Panc1 (cell line): ENCODE data around the gene MSRB1. TPM values are rescaled to one million over a fixed set of nuclear protein-coding genes. Genes with fewer than 3 reads are reported as not detected.

Experiments used
- ATAC-seq: fragments of 200-7000 bp; cut with Tn5 transposase; 2 replicates; pipeline ENCODE4 v1.9.1; 2020; ENCODE audit warnings: mild to moderate bottlenecking, moderate library complexity
- BruUV-seq: library from RNA; stranded (reverse); fragments of 400-500 nt; replicated peaks from 2 replicates; lab custom pipeline; 2021; lab: Mats Ljungman, UMichigan
- CTCF ChIA-PET: fragments of 300-600 bp; sonication (Branson Sonifier 250); formaldehyde crosslinking; loops from one replicate; lab custom pipeline; 2022; ENCODE audit warnings: antibody characterized with exemption; lab: Charles Lee
- POLR2A ChIA-PET: fragments of 300-600 bp; sonication (Branson Sonifier 250); formaldehyde crosslinking; loops from one replicate; lab custom pipeline; 2022; ENCODE audit warnings: antibody characterized with exemption; lab: Charles Lee
- DNase-seq: peaks from one replicate; pipeline ENCODE4 v3.0.0-alpha.2; 2010; ENCODE audit warnings: low read depth, low spot score
- H3K27ac ChIP-seq: 2 replicates; pipeline ENCODE4 v1.5.1; 2011; ENCODE audit warnings: mild to moderate bottlenecking, low read length, inconsistent platforms
- H3K27me3 ChIP-seq: fragments of 200-500 bp; sonication (Bioruptor generic); 2 replicates; pipeline ENCODE4 v1.6.0; 2014; ENCODE audit warnings: low read length, inconsistent platforms; ENCODE audit not compliant: control insufficient read depth, insufficient read depth
- H3K36me3 ChIP-seq: fragments of 200-500 bp; sonication (Bioruptor generic); 2 replicates; pipeline ENCODE4 v1.5.1; 2014; ENCODE audit warnings: inconsistent platforms, mild to moderate bottlenecking, low read length, moderate library complexity; ENCODE audit not compliant: control insufficient read depth, insufficient read depth
- H3K4me1 ChIP-seq: 2 replicates; pipeline ENCODE4 v1.5.1; 2011; ENCODE audit warnings: inconsistent platforms, mild to moderate bottlenecking, low read length, moderate library complexity; ENCODE audit not compliant: control insufficient read depth, insufficient read depth
- H3K4me3 ChIP-seq, 2 experiments: 2 replicates each; pipeline ENCODE4 v1.5.1; 2011 to 2012; ENCODE audit warnings: low read depth in 2 of 2, low read length in 2 of 2, mild to moderate bottlenecking in 2 of 2, inconsistent platforms in 1 of 2, moderate library complexity in 1 of 2
- H3K9me3 ChIP-seq: fragments of 200-500 bp; sonication (Bioruptor generic); 2 replicates; pipeline ENCODE4 v1.5.1; 2014; ENCODE audit warnings: low read depth, mild to moderate bottlenecking, inconsistent platforms, low read length, moderate library complexity; ENCODE audit not compliant: control insufficient read depth, insufficient read depth
- POLR2AphosphoS5 ChIP-seq: IDR thresholded peaks from 2 replicates; pipeline ENCODE4 v1.6.1; 2012; ENCODE audit warnings: mild to moderate bottlenecking, low read depth, low read length, moderate library complexity
- SIN3A ChIP-seq: IDR thresholded peaks from 2 replicates; pipeline ENCODE4 v1.6.1; 2012; ENCODE audit warnings: low read depth, mild to moderate bottlenecking, low read length, moderate library complexity, borderline replicate concordance; ENCODE audit not compliant: insufficient read depth
- TCF7L2 ChIP-seq: IDR thresholded peaks from 2 replicates; pipeline ENCODE4 v1.6.1; 2011; ENCODE audit warnings: mild to moderate bottlenecking, low read depth, low read length, inconsistent platforms
- in situ Hi-C: cut with HindIII; loops from 2 replicates; pipeline ENCODE4 v1.10.0; 2016; ENCODE audit warnings: low sequenced_read_pairs, low pct_unique_long_range_greater_than_20kb
- intact Hi-C: fragments of 100-400 bp; cut with micrococcal nuclease; formaldehyde crosslinking; loops from one replicate; pipeline ENCODE4 v1.10.0; 2022; ENCODE audit not compliant: unreplicated experiment
- total RNA-seq: library from RNA; stranded (reverse); gene quantifications from one replicate; pipeline ENCODE4 v1.2.1, GENCODE V29; 2021; ENCODE audit not compliant: unreplicated experiment
- TF ChIP-seq, protein P1 (sequence below), 2 experiments: IDR thresholded peaks; 2 replicates each; pipeline ENCODE4 v1.6.1; 2011 to 2012; ENCODE audit warnings: low read depth in 2 of 2, control low read depth in 1 of 2, low read length in 1 of 2, mild to moderate bottlenecking in 1 of 2, moderate library complexity in 1 of 2; ENCODE audit not compliant: insufficient read depth in 1 of 2
- TF ChIP-seq, protein P2 (sequence below): fragments of 450-650 bp; IDR thresholded peaks from 2 replicates; pipeline ENCODE4 v1.5.1; 2017; ENCODE audit warnings: mild to moderate bottlenecking

MSRB1 gene
- total RNA-seq, 1 experiment from 2014 or later, result 25.3 TPM

DNA sequence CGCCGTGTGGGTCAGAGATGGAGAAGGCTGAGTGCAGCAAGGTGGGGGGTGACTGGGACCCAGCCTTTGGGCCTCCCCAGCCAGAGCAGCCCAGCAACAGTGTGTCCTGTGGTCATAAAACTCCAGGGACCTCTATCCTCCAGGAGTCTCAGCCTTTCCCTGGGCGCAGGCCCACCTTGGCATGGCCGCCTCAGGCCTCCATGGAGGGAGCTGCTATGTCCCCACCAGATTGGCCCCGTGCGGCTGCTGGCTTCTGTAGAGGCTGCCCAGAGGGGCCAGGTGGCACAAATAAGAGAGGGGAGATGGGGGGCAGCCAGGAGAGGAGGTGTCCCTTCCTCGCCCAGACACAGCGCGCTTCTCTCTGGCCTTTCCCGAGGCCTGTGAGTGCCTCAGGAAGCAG is 44.2 kb upstream of the MSRB1 start:
- ChIA-PET POLR2A (interaction anchor here (0.8 kb wide), 1 partner anchor 9 kb away, joined by 3 read pairs; no protein-coding TSS in a partner anchor), CTCF (interaction anchor here (0.6 kb wide), 1 partner anchor 69 kb away, joined by 4 read pairs; no protein-coding TSS in a partner anchor)
- peaks cover 37% of the 10 kb centered on the region for H3K4me1 ChIP-seq
- H3K4me3 ChIP-seq, result no peak overlapping the region
- intact Hi-C loops (no loop called here), in situ Hi-C loops (no loop called here)
- TF ChIP-seq POLR2AphosphoS5 (no peak), SIN3A (no peak), TCF7L2 (no peak)
- TF ChIP-seq, protein P1, sequence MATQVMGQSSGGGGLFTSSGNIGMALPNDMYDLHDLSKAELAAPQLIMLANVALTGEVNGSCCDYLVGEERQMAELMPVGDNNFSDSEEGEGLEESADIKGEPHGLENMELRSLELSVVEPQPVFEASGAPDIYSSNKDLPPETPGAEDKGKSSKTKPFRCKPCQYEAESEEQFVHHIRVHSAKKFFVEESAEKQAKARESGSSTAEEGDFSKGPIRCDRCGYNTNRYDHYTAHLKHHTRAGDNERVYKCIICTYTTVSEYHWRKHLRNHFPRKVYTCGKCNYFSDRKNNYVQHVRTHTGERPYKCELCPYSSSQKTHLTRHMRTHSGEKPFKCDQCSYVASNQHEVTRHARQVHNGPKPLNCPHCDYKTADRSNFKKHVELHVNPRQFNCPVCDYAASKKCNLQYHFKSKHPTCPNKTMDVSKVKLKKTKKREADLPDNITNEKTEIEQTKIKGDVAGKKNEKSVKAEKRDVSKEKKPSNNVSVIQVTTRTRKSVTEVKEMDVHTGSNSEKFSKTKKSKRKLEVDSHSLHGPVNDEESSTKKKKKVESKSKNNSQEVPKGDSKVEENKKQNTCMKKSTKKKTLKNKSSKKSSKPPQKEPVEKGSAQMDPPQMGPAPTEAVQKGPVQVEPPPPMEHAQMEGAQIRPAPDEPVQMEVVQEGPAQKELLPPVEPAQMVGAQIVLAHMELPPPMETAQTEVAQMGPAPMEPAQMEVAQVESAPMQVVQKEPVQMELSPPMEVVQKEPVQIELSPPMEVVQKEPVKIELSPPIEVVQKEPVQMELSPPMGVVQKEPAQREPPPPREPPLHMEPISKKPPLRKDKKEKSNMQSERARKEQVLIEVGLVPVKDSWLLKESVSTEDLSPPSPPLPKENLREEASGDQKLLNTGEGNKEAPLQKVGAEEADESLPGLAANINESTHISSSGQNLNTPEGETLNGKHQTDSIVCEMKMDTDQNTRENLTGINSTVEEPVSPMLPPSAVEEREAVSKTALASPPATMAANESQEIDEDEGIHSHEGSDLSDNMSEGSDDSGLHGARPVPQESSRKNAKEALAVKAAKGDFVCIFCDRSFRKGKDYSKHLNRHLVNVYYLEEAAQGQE (IDR thresholded peaks at IDR 0.05; ENCODE audit: insufficient read depth in 1 of 2, low read depth in 2 of 2, low read length in 1 of 2), result no peak
- TF ChIP-seq, protein P2, sequence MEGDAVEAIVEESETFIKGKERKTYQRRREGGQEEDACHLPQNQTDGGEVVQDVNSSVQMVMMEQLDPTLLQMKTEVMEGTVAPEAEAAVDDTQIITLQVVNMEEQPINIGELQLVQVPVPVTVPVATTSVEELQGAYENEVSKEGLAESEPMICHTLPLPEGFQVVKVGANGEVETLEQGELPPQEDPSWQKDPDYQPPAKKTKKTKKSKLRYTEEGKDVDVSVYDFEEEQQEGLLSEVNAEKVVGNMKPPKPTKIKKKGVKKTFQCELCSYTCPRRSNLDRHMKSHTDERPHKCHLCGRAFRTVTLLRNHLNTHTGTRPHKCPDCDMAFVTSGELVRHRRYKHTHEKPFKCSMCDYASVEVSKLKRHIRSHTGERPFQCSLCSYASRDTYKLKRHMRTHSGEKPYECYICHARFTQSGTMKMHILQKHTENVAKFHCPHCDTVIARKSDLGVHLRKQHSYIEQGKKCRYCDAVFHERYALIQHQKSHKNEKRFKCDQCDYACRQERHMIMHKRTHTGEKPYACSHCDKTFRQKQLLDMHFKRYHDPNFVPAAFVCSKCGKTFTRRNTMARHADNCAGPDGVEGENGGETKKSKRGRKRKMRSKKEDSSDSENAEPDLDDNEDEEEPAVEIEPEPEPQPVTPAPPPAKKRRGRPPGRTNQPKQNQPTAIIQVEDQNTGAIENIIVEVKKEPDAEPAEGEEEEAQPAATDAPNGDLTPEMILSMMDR, result no peak
- BruUV-seq, result no TSS peak
- H3K36me3 ChIP-seq, result peaks cover 9% of the 10 kb centered on the region; the same call in 1 of the 2 replicates
- ATAC-seq (no peak), DNase-seq (no peak)
- H3K27me3 ChIP-seq, result no peaks in the 10 kb centered on the region
- H3K9me3 ChIP-seq, result no peaks in the 10 kb centered on the region
- H3K27ac ChIP-seq, result no peak overlapping the region

DNA sequence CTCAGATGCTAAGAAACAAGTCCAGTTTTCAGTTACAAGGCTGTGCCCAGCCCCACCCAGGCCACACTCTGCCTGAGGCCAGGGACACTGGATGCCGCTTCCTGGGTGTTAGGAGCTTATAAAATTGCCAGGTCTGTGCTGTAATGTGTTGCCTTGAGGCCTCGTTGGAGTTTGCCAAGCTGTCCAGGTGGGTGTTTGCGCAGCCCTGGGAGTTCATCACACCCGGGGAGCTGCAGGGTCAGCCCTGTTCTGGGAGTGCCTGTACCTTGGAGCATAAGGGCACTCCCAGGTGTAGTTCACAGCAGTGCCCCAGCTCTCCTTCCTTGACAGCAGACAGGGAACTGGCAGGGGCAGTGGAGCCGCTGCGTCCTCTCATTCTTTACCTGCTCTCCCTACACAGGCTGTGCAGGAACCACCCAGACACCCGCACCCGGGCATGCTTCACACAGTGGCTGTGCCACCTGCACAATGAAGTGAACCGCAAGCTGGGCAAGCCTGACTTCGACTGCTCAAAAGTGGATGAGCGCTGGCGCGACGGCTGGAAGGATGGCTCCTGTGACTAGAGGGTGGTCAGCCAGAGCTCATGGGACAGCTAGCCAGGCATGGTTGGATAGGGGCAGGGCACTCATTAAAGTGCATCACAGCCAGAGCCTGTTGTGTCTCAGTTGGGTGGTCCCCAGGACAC is 42.6 kb upstream of the MSRB1 start:
- BruUV-seq, result no TSS peak
- intact Hi-C loops (no loop called here), in situ Hi-C loops (no loop called here)
- H3K27ac ChIP-seq, result peak overlapping the region; percentile 92
- no peak for TF ChIP-seq POLR2AphosphoS5
- TF ChIP-seq, protein P2, result no peak
- TF ChIP-seq TCF7L2, result no peak
- TF ChIP-seq, protein P1 (IDR thresholded peaks at IDR 0.05; ENCODE audit: insufficient read depth in 1 of 2, low read depth in 2 of 2, low read length in 1 of 2), result no peak
- no peak for TF ChIP-seq SIN3A
- ChIA-PET POLR2A (interaction anchor here (0.6 kb wide), 1 partner anchor 166 kb away, joined by 3 read pairs; no protein-coding TSS in a partner anchor), CTCF (no interaction called here)
- DNase-seq, result no peak
- H3K27me3 ChIP-seq, result no peaks in the 10 kb centered on the region
- H3K4me1 ChIP-seq, result peaks cover 48% of the 10 kb centered on the region
- H3K36me3 ChIP-seq, result peaks cover 9% of the 10 kb centered on the region; the same call in 1 of the 2 replicates
- peak overlapping the region; percentile 73 to 76 for H3K4me3 ChIP-seq
- ATAC-seq, result no peak
- H3K9me3 ChIP-seq, result no peaks in the 10 kb centered on the region
